Transverse colon (tissue), 4 donors: Measurements from ENCODE around the gene USP34. TPM values are rescaled to one million over a fixed set of nuclear protein-coding genes. Genes with fewer than 3 reads are reported as not detected.

ENCODE experiments used
- DNase-seq: peaks from one replicate; pipeline ENCODE4 v3.0.0-alpha.2; 2019
- H3K27ac ChIP-seq, 4 donors: fragments of 200-600 bp; sonication (generic); 2 replicates each; pipeline ENCODE4 v1.5.1; 2016 to 2018; ENCODE audit warnings: inconsistent platforms in 4 of 4
- H3K27me3 ChIP-seq: fragments of 200-600 bp; sonication (generic); 2 replicates; pipeline ENCODE4 v1.5.1; 2017; ENCODE audit warnings: inconsistent platforms
- H3K36me3 ChIP-seq, 4 donors: fragments of 200-600 bp; sonication (generic); 2 replicates each; pipeline ENCODE4 v1.5.1; 2017 to 2019; ENCODE audit warnings: inconsistent platforms in 4 of 4
- H3K4me1 ChIP-seq, 4 donors: fragments of 200-600 bp; sonication (generic); 2 replicates each; pipeline ENCODE4 v1.5.1; 2017 to 2020; ENCODE audit warnings: inconsistent platforms in 4 of 4
- H3K4me3 ChIP-seq, 4 donors: fragments of 200-600 bp; sonication (generic); 1 replicate in 1 of 4; 2 replicates in 3 of 4; pipeline versions ENCODE4 v1.5.1 to v1.6.1; 2017 to 2019; ENCODE audit warnings: inconsistent platforms in 4 of 4
- H3K9me3 ChIP-seq, 2 donors: fragments of 200-600 bp; sonication (generic); 2 replicates each; pipeline ENCODE4 v1.5.1; 2017 to 2019; ENCODE audit warnings: inconsistent platforms in 2 of 2
- CTCF ChIP-seq, 5 experiments: fragments of 200-600 bp in 3 of 5; fragments of 450-650 bp in 2 of 5; sonication (generic) in 3 of 5; IDR thresholded peaks; 1 replicate in 2 of 5; 2 replicates in 3 of 5; pipeline ENCODE4 v1.5.1; 2016 to 2017; ENCODE audit warnings: antibody characterized with exemption in 5 of 5, inconsistent platforms in 3 of 5, mild to moderate bottlenecking in 2 of 5, moderate library complexity in 1 of 5
- EP300 ChIP-seq: sonication (generic); formaldehyde crosslinking; IDR thresholded peaks from one replicate; pipeline ENCODE4 v1.6.1; 2017; ENCODE audit warnings: antibody characterized with exemption, low read depth
- POLR2A ChIP-seq: fragments of 450-650 bp; IDR thresholded peaks from one replicate; pipeline ENCODE4 v1.6.1; 2016; ENCODE audit warnings: antibody characterized with exemption, mild to moderate bottlenecking, moderate library complexity
- POLR2AphosphoS5 ChIP-seq, 3 donors: sonication (generic); formaldehyde crosslinking; IDR thresholded peaks; one replicate each; pipeline ENCODE4 v1.6.1; 2016; ENCODE audit warnings: antibody characterized with exemption in 3 of 3
- WGBS, 2 donors: methylation state at CpG; one replicate each; pipeline ENCODE4 v1.1.5; 2018; ENCODE audit warnings: low coverage in 1 of 2; 5-methylcytosine and 5-hydroxymethylcytosine counted together
- in situ Hi-C, 4 donors: fragments of 200-750 bp; cut with MboI; loops; one replicate each; pipeline versions ENCODE4 v1.15.0 to v1.15.1; 2017; ENCODE audit warnings: low sequenced_read_pairs in 3 of 4, low pct_ligation_motif_present in 1 of 4, low pct_unique_long_range_greater_than_20kb in 1 of 4
- intact Hi-C: fragments of 100-400 bp; cut with DNase I; formaldehyde crosslinking; loops from one replicate; pipeline ENCODE4 v1.15.1; 2023; ENCODE audit warnings: low total_unique reads
- total RNA-seq, 4 donors: library from RNA; depleted of rRNA; stranded (reverse); fragments of >200 nt; gene quantifications; one replicate each; pipeline ENCODE4 v1.1.0, GENCODE V29; 2016

USP34 gene
- total RNA-seq, 4 donors from 2014 or later = 103 to 181 (median 115) TPM

GRCh38 chr2:61257446-61257845 lies 213.4 kb downstream of the USP34 start:
- no peaks in the 10 kb centered on the region for H3K27me3 ChIP-seq
- no peaks in the 10 kb centered on the region for H3K9me3 ChIP-seq
- no peak overlapping the region for H3K27ac ChIP-seq
- intact Hi-C loops (no loop called here), in situ Hi-C loops (no loop called here)
- WGBS, 2 donors = 88 to 94% methylated on average over 4 to 7 of the region's 7 CpGs
- no peak overlapping the region for H3K4me3 ChIP-seq
- DNase-seq = no peak
- no peak for TF ChIP-seq EP300
- TF ChIP-seq POLR2A = no peak
- TF ChIP-seq POLR2AphosphoS5 (IDR thresholded peaks at IDR 0.05) = no peak
- H3K36me3 ChIP-seq = peaks cover 0 to 42% (median 13%) of the 10 kb centered on the region in 4 donors
- H3K4me1 ChIP-seq = no peaks in the 10 kb centered on the region

- WGBS, 2 donors = 95% methylated on average over 5 of the region's 5 CpGs
- in situ Hi-C loops = no loop called here
These were observed 215.1 kb downstream of the USP34 start for GRCh38 chr2:61255580-61256437.

GRCh38 chr2:61254536-61254935 lies 216.4 kb downstream of the USP34 start:
- WGBS, 2 donors = 90 to 92% methylated on average over 5 of the region's 5 CpGs
- H3K36me3 ChIP-seq = peaks cover 0 to 40% (median 11%) of the 10 kb centered on the region in 4 donors
- H3K9me3 ChIP-seq = no peaks in the 10 kb centered on the region
- in situ Hi-C loops (no loop called here), intact Hi-C loops (no loop called here)
- no peaks in the 10 kb centered on the region for H3K27me3 ChIP-seq
- H3K4me1 ChIP-seq = no peaks in the 10 kb centered on the region
- no peak overlapping the region for H3K4me3 ChIP-seq
- no peak overlapping the region for H3K27ac ChIP-seq
- DNase-seq = no peak
- TF ChIP-seq POLR2AphosphoS5 (IDR thresholded peaks at IDR 0.05) = no peak
- no peak for TF ChIP-seq CTCF (IDR thresholded peaks at IDR 0.05)
- no peak for TF ChIP-seq EP300
- no peak for TF ChIP-seq POLR2A

More at GRCh38 chr2:61255580-61256437, 215.1 kb downstream of the USP34 start:
- no peaks in the 10 kb centered on the region for H3K9me3 ChIP-seq
- H3K4me3 ChIP-seq = no peak overlapping the region
- H3K27ac ChIP-seq = no peak overlapping the region
- peaks cover 0 to 42% (median 13%) of the 10 kb centered on the region in 4 donors for H3K36me3 ChIP-seq
- no peaks in the 10 kb centered on the region for H3K27me3 ChIP-seq
- TF ChIP-seq POLR2A (no peak), EP300 (no peak), CTCF (IDR thresholded peaks at IDR 0.05) (no peak), POLR2AphosphoS5 (IDR thresholded peaks at IDR 0.05) (no peak)
- intact Hi-C loops = no loop called here
- no peaks in the 10 kb centered on the region for H3K4me1 ChIP-seq
- no peak for DNase-seq

DNA sequence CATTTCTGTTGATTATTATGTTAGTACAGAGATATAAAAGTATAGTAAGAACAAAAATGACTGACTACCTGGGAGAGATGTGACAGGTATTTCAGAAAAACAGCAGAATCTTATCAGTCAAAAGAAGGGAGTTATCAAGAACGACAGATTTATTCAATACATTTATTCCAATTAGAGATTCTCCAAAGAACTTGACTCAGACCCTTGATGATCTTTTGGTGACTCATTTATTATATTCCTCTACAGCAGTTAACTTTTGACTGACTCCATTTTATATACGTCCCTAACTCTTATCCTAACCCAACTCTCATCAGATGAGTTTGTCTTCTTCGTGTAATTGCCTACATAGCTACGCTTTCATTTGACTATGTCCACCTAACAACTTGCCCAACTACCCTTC lies 217.8 kb downstream of the USP34 start:
- no peak for TF ChIP-seq EP300
- Histone ChIP-seq H3K27me3 (no peaks in the 10 kb centered on the region), H3K36me3 (peaks cover 0 to 29% (median 6%) of the 10 kb centered on the region in 4 donors), H3K9me3 (no peaks in the 10 kb centered on the region), H3K4me3 (no peak overlapping the region), H3K4me1 (no peaks in the 10 kb centered on the region), H3K27ac (no peak overlapping the region)
- whole genome bisulfite sequencing, 2 donors = 71 to 76% methylated on average over 4 of the region's 4 CpGs
- in situ Hi-C loops = no loop called here
- intact Hi-C loops = no loop called here
- no peak for DNase-seq

GRCh38 chr2:61252031-61252430 lies 218.9 kb downstream of the USP34 start:
- WGBS, 2 donors = 70 to 71% methylated on average over 2 of the region's 2 CpGs
- in situ Hi-C loops = no loop called here
- TF ChIP-seq POLR2A (no peak), CTCF (IDR thresholded peaks at IDR 0.05) (no peak), POLR2AphosphoS5 (IDR thresholded peaks at IDR 0.05) (no peak), EP300 (no peak)
- H3K27me3 ChIP-seq = no peaks in the 10 kb centered on the region
- H3K36me3 ChIP-seq = peaks cover 0 to 29% (median 5%) of the 10 kb centered on the region in 4 donors
- intact Hi-C loops = no loop called here
- DNase-seq = no peak
- H3K9me3 ChIP-seq = no peaks in the 10 kb centered on the region
- no peak overlapping the region for H3K4me3 ChIP-seq
- H3K4me1 ChIP-seq = no peaks in the 10 kb centered on the region
- no peak overlapping the region for H3K27ac ChIP-seq
